Measurements from ENCODE around the gene BRS3. TPM values are rescaled to one million over a fixed set of nuclear protein-coding genes. Genes with fewer than 3 reads are reported as not detected.

Gene BRS3
- total RNA-seq, 1 donor from 2014 or later: 0.10 TPM

- H3K9me3 Mint-ChIP-seq (ENCODE audit: low read depth): peaks cover 7% of the 10 kb centered on the region
- H3K4me3 Mint-ChIP-seq (ENCODE audit: low read depth): no peak overlapping the region
- peaks cover 3% of the 10 kb centered on the region for H3K4me1 Mint-ChIP-seq (ENCODE audit: low read depth)
- no peak for TF ChIP-seq CTCF (IDR thresholded peaks at IDR 0.05; ENCODE audit: unreplicated experiment)
- H3K36me3 Mint-ChIP-seq (ENCODE audit: insufficient read depth): no peaks in the 10 kb centered on the region
- DNase-seq (ENCODE audit: low spot score, unreplicated experiment): no peak
- no peaks in the 10 kb centered on the region for H3K27me3 Mint-ChIP-seq
- no peak overlapping the region for H3K27ac Mint-ChIP-seq
Observed at GRCh38 chrX:136450050-136450830, 37.5 kb upstream of the BRS3 start.

- no peak for DNase-seq (ENCODE audit: low spot score, unreplicated experiment)
- peaks cover 2% of the 10 kb centered on the region for H3K9me3 Mint-ChIP-seq (ENCODE audit: low read depth)
- no peaks in the 10 kb centered on the region for H3K36me3 Mint-ChIP-seq (ENCODE audit: insufficient read depth)
- H3K27me3 Mint-ChIP-seq: no peaks in the 10 kb centered on the region
- H3K4me3 Mint-ChIP-seq (ENCODE audit: low read depth): no peak overlapping the region
- H3K4me1 Mint-ChIP-seq (ENCODE audit: low read depth): peaks cover 3% of the 10 kb centered on the region
- TF ChIP-seq CTCF (IDR thresholded peaks at IDR 0.05; ENCODE audit: unreplicated experiment): no peak
- H3K27ac Mint-ChIP-seq: no peak overlapping the region
Observed at GRCh38 chrX:136452614-136453013, 35.1 kb upstream of the BRS3 start.

GRCh38 chrX:136453114-136453513 is 34.6 kb upstream of the BRS3 start:
- Mint-ChIP-seq H3K27me3 (no peaks in the 10 kb centered on the region), H3K4me3 (ENCODE audit: low read depth) (no peak overlapping the region), H3K4me1 (ENCODE audit: low read depth) (peaks cover 3% of the 10 kb centered on the region), H3K9me3 (ENCODE audit: low read depth) (peaks cover 2% of the 10 kb centered on the region), H3K27ac (no peak overlapping the region), H3K36me3 (ENCODE audit: insufficient read depth) (no peaks in the 10 kb centered on the region)
- DNase-seq (ENCODE audit: low spot score, unreplicated experiment): no peak
- no peak for TF ChIP-seq CTCF (IDR thresholded peaks at IDR 0.05; ENCODE audit: unreplicated experiment)

GRCh38 chrX:136453771-136454170 is 34.0 kb upstream of the BRS3 start:
- H3K4me3 Mint-ChIP-seq (ENCODE audit: low read depth): no peak overlapping the region
- peaks cover 3% of the 10 kb centered on the region for H3K4me1 Mint-ChIP-seq (ENCODE audit: low read depth)

GRCh38 chrX:136456133-136456532 is 31.6 kb upstream of the BRS3 start:
- Mint-ChIP-seq H3K4me1 (ENCODE audit: low read depth) (peaks cover 3% of the 10 kb centered on the region), H3K27ac (no peak overlapping the region), H3K27me3 (no peaks in the 10 kb centered on the region), H3K4me3 (ENCODE audit: low read depth) (no peak overlapping the region), H3K9me3 (ENCODE audit: low read depth) (peaks cover 2% of the 10 kb centered on the region), H3K36me3 (ENCODE audit: insufficient read depth) (no peaks in the 10 kb centered on the region)
- DNase-seq (ENCODE audit: low spot score, unreplicated experiment): no peak
- no peak for TF ChIP-seq CTCF (IDR thresholded peaks at IDR 0.05; ENCODE audit: unreplicated experiment)

More at GRCh38 chrX:136453771-136454170, 34.0 kb upstream of the BRS3 start:
- H3K36me3 Mint-ChIP-seq (ENCODE audit: insufficient read depth): no peaks in the 10 kb centered on the region
- H3K9me3 Mint-ChIP-seq (ENCODE audit: low read depth): peaks cover 2% of the 10 kb centered on the region
- no peak for DNase-seq (ENCODE audit: low spot score, unreplicated experiment)
- no peak for TF ChIP-seq CTCF (IDR thresholded peaks at IDR 0.05; ENCODE audit: unreplicated experiment)
- H3K27ac Mint-ChIP-seq: no peak overlapping the region
- no peaks in the 10 kb centered on the region for H3K27me3 Mint-ChIP-seq
